HEK293T (cell line): Measurements from ENCODE around the gene RAB22A.

ENCODE experiments used
- CTCF ChIA-PET: fragments of 350-600 bp; formaldehyde crosslinking; extraction: SDS; loops from one replicate; lab custom pipeline; 2021; ENCODE audit warnings: antibody characterized with exemption, inconsistent platforms; lab: Yijun Ruan, JAX
- POLR2A ChIA-PET: fragments of 350-600 bp; formaldehyde crosslinking; extraction: SDS; loops from one replicate; lab custom pipeline; 2020; ENCODE audit warnings: antibody characterized with exemption, inconsistent platforms; lab: Yijun Ruan, JAX
- DNase-seq: peaks from one replicate; pipeline ENCODE4 v3.0.0; 2012; ENCODE audit warnings: mixed read lengths; ENCODE audit errors: extremely low spot score
- ARNT ChIP-seq: fragments of 450-650 bp; IDR thresholded peaks from 2 replicates; pipeline ENCODE4 v1.6.1; 2017; ENCODE audit warnings: mild to moderate bottlenecking
- BHLHE40 ChIP-seq: fragments of 450-650 bp; IDR thresholded peaks from 2 replicates; pipeline ENCODE4 v1.6.1; 2016; ENCODE audit warnings: mild to moderate bottlenecking, moderate library complexity, borderline replicate concordance
- CTBP1 ChIP-seq: fragments of 450-650 bp; IDR thresholded peaks from 2 replicates; pipeline ENCODE4 v1.6.1; 2016; ENCODE audit warnings: borderline replicate concordance
- ELF4 ChIP-seq: fragments of 450-650 bp; IDR thresholded peaks from 2 replicates; pipeline ENCODE4 v1.6.1; 2017; ENCODE audit warnings: antibody characterized with exemption
- FOXA1 ChIP-seq: fragments of 450-650 bp; IDR thresholded peaks from 2 replicates; pipeline ENCODE4 v1.6.1; 2016; ENCODE audit warnings: mild to moderate bottlenecking
- FOXK2 ChIP-seq: fragments of 450-650 bp; IDR thresholded peaks from 2 replicates; pipeline ENCODE4 v1.6.1; 2016; ENCODE audit warnings: mild to moderate bottlenecking
- FOXM1 ChIP-seq: fragments of 450-650 bp; IDR thresholded peaks from 2 replicates; pipeline ENCODE4 v1.6.1; 2017; ENCODE audit warnings: mild to moderate bottlenecking, borderline replicate concordance
- HDGF ChIP-seq: fragments of 450-650 bp; IDR thresholded peaks from 2 replicates; pipeline ENCODE4 v1.6.1; 2017; ENCODE audit warnings: antibody characterized with exemption, borderline replicate concordance
- L3MBTL2 ChIP-seq: fragments of 450-650 bp; conservative IDR thresholded peaks from 2 replicates; pipeline ENCODE4 v1.6.1; 2016; ENCODE audit warnings: mild to moderate bottlenecking
- LEF1 ChIP-seq: fragments of 450-650 bp; IDR thresholded peaks from 2 replicates; pipeline ENCODE4 v1.6.1; 2017; ENCODE audit warnings: mild to moderate bottlenecking, borderline replicate concordance
- NFRKB ChIP-seq: fragments of 450-650 bp; IDR thresholded peaks from 2 replicates; pipeline ENCODE4 v1.6.1; 2016; ENCODE audit warnings: mild to moderate bottlenecking, moderate library complexity
- SP1 ChIP-seq: fragments of 450-650 bp; IDR thresholded peaks from 2 replicates; pipeline ENCODE4 v1.6.1; 2017
- SUZ12 ChIP-seq: fragments of 450-650 bp; IDR thresholded peaks from 2 replicates; pipeline ENCODE4 v1.6.1; 2016; ENCODE audit warnings: mild to moderate bottlenecking
- TARDBP ChIP-seq: fragments of 450-650 bp; IDR thresholded peaks from 2 replicates; pipeline ENCODE4 v1.6.1; 2016
- ZNF384 ChIP-seq: fragments of 450-650 bp; IDR thresholded peaks from 2 replicates; pipeline ENCODE4 v1.6.1; 2016
- TF ChIP-seq, protein P1 (sequence below): fragments of 450-650 bp; IDR thresholded peaks from 2 replicates; pipeline ENCODE4 v1.6.1; 2016

The RAB22A gene

GRCh38 chr20:58312836-58313235 lies 3.3 kb downstream of the RAB22A start:
- POLR2A ChIA-PET: interaction anchor here (1.8 kb wide), 1 partner anchor 76 kb away, joined by 6 read pairs; the partner anchor contains the start of gene VAPB
- CTCF ChIA-PET: no interaction called here

DNA sequence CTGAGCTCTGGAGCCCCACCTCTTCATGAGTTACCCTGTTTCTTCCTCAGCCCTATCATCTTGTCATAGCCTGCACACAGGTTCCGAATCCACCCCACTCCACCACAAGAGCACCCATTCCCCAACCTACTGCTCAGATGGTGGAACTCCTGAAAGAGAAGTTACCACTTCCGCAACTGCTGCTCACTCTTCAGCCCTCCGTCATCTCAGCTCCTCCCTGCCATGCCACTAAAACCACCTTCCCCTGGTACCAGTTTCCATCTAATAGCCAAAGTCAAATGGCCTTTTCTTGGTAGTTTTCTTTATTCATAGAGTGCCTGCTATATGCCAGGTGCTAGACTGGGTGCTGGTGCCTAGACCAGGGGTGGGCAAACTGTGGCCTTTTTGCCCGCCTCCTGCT lies 3.9 kb downstream of the RAB22A start:
- POLR2A ChIA-PET: interaction anchor here (1.8 kb wide), 1 partner anchor 76 kb away, joined by 6 read pairs; the partner anchor contains the start of gene VAPB

More at GRCh38 chr20:58312836-58313235, 3.3 kb downstream of the RAB22A start:
- no peak for DNase-seq
- TF ChIP-seq HDGF: no peak
- no peak for TF ChIP-seq NFRKB
- no peak for TF ChIP-seq BHLHE40
- TF ChIP-seq, protein P1, sequence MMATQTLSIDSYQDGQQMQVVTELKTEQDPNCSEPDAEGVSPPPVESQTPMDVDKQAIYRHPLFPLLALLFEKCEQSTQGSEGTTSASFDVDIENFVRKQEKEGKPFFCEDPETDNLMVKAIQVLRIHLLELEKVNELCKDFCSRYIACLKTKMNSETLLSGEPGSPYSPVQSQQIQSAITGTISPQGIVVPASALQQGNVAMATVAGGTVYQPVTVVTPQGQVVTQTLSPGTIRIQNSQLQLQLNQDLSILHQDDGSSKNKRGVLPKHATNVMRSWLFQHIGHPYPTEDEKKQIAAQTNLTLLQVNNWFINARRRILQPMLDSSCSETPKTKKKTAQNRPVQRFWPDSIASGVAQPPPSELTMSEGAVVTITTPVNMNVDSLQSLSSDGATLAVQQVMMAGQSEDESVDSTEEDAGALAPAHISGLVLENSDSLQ: no peak
- no peak for TF ChIP-seq TARDBP
- no peak for TF ChIP-seq ELF4
- no peak for TF ChIP-seq SUZ12
- no peak for TF ChIP-seq ZNF384
- no peak for TF ChIP-seq FOXK2
- no peak for TF ChIP-seq ARNT

DNA sequence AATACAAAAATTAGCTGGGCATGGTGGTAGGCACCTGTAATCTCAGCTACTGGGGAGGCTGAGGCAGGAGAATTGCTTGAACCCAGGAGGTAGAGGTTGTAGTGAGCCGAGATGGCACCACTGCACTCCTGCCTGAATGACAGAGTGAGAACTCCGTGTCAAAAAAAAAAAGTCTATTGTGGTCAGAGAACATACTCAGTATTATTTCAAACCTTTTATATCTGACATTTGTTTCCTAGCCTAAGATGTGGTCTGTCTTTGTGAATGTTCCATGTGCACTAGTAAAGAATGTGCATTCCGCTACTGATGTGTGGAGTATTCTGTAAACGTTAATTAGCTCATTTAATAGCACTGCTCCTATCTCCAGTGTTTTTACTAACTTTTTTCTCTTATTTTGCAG lies 11.7 kb downstream of the RAB22A start:
- POLR2A ChIA-PET: no interaction called here
- CTCF ChIA-PET: no interaction called here
- TF ChIP-seq L3MBTL2: no peak
- TF ChIP-seq TARDBP: no peak
- no peak for TF ChIP-seq LEF1
- no peak for TF ChIP-seq ARNT
- TF ChIP-seq CTBP1: no peak
- no peak for TF ChIP-seq SUZ12
- TF ChIP-seq ZNF384: no peak
- TF ChIP-seq NFRKB: no peak
- no peak for TF ChIP-seq FOXM1
- TF ChIP-seq SP1: no peak
- no peak for TF ChIP-seq FOXK2
- no peak for TF ChIP-seq FOXA1
- TF ChIP-seq HDGF: no peak
- TF ChIP-seq, protein P1: no peak
- no peak for TF ChIP-seq BHLHE40
- TF ChIP-seq ELF4: no peak
- no peak for DNase-seq

More for the DNA sequence above, 3.9 kb downstream of the RAB22A start:
- no peak for TF ChIP-seq NFRKB
- TF ChIP-seq ELF4: no peak
- no peak for TF ChIP-seq ZNF384
- TF ChIP-seq TARDBP: no peak
- no peak for DNase-seq
- CTCF ChIA-PET: no interaction called here

DNA sequence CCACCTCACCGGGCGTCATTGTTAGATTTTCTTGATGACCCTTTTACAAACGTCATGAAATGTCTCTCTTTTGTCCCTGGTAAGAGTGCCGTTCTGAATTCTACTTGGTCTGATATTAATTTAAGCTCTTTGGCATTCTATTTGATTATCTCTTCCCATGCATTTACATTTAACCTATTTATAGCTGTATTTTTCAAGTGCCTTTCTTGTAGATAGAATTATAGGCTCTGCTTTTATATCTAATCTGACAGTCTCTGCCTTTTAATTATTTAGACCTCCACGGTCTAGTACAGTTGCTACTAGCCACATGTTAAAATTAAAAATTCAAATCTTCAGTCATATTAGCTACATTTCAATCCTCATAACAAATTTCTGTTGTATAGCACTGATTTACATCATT lies 12.6 kb downstream of the RAB22A start:
- TF ChIP-seq L3MBTL2 (no peak), BHLHE40 (no peak)
- DNase-seq: no peak
- ChIA-PET CTCF (no interaction called here), POLR2A (no interaction called here)

- POLR2A ChIA-PET: no interaction called here
- no peak for DNase-seq
- CTCF ChIA-PET: no interaction called here
- no peak for TF ChIP-seq HDGF
- no peak for TF ChIP-seq FOXK2
- TF ChIP-seq LEF1: no peak
- TF ChIP-seq, protein P1: no peak
- no peak for TF ChIP-seq SP1
- TF ChIP-seq L3MBTL2: no peak
- TF ChIP-seq ELF4: no peak
- TF ChIP-seq ZNF384: no peak
- TF ChIP-seq CTBP1: no peak
- no peak for TF ChIP-seq NFRKB
- TF ChIP-seq ARNT: no peak
- TF ChIP-seq FOXA1: no peak
- TF ChIP-seq BHLHE40: no peak
- no peak for TF ChIP-seq SUZ12
- no peak for TF ChIP-seq TARDBP
- TF ChIP-seq FOXM1: no peak
Measured at GRCh38 chr20:58325912-58326311, 16.4 kb downstream of the RAB22A start.

- POLR2A ChIA-PET: no interaction called here
- CTCF ChIA-PET: no interaction called here
- DNase-seq: no peak
- TF ChIP-seq BHLHE40 (no peak), L3MBTL2 (no peak), ARNT (no peak), SUZ12 (no peak), FOXA1 (no peak), HDGF (no peak), LEF1 (no peak), NFRKB (no peak)
Measured at GRCh38 chr20:58327211-58327610, 17.7 kb downstream of the RAB22A start.

DNA sequence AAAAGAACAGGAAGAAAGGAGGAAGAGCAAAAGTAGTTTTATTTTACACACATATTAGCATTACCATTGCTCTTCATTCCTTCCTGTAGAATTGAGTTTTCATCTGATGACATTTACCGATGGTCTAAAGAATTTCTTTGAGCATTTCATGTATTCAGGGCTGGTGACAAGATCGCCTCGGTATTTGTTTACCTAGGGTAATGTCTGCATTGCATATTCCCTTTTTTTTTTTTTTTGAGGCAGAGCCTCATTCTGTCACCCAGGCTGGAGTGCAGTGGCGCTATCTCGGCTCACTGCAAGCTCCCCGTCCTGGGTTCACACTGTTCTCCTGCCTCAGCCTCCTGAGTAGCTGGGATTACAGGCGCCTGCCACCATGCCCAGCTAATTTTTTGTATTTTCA lies 19.3 kb downstream of the RAB22A start:
- ChIA-PET POLR2A (no interaction called here), CTCF (no interaction called here)
- no peak for TF ChIP-seq ZNF384
- no peak for TF ChIP-seq SP1
- no peak for TF ChIP-seq TARDBP
- TF ChIP-seq BHLHE40: no peak
- TF ChIP-seq ARNT: no peak
- no peak for TF ChIP-seq NFRKB
- TF ChIP-seq HDGF: no peak
- no peak for TF ChIP-seq SUZ12
- no peak for TF ChIP-seq ELF4
- no peak for TF ChIP-seq FOXK2
- no peak for TF ChIP-seq FOXM1
- no peak for TF ChIP-seq FOXA1
- TF ChIP-seq CTBP1: no peak
- TF ChIP-seq, protein P1: no peak
- no peak for TF ChIP-seq LEF1
- TF ChIP-seq L3MBTL2: no peak
- no peak for DNase-seq
